ENCODE measurements around the gene ST7. TPM values are rescaled to one million over a fixed set of nuclear protein-coding genes. Genes with fewer than 3 reads are reported as not detected.

Gene ST7
- total RNA-seq, 1 experiment from 2014 or later: 12.9 TPM

- H2BK12ac ChIP-seq (ENCODE audit: insufficient read length, low read depth, low read length): no peak overlapping the region
- H3K36me3 Mint-ChIP-seq (ENCODE audit: insufficient read depth in 1 of 3, low read depth in 3 of 3): no peaks in the 10 kb centered on the region
- no peak overlapping the region for H3T11ph ChIP-seq (ENCODE audit: low read length)
Observed at GRCh38 chr7:117271566-117271965, 318.3 kb downstream of the ST7 start.

More at GRCh38 chr7:117271566-117271965, 318.3 kb downstream of the ST7 start:
- no peak overlapping the region for H3K14ac ChIP-seq (ENCODE audit: insufficient read depth, low read length)
- Mint-ChIP-seq H3K9me3 (no peaks in the 10 kb centered on the region), H3K4me1 (0 out of 4 replicates have a peak, but pooled peaks cover 0 to 5% of the 10 kb centered on the region in 2 experiments), H3K4me3 (no peak overlapping the region), H3K27ac (no peak overlapping the region; a peak in 1 of 7 replicates), H3K27me3 (ENCODE audit: low read depth) (no peaks in the 10 kb centered on the region; the same call in 1 of the 2 replicates)
- H2AK5ac ChIP-seq (ENCODE audit: insufficient read length, low read length): no peak overlapping the region
- TF ChIP-seq CTCF (conservative IDR thresholded peaks at IDR 0.05): no peak
- H4K20me1 ChIP-seq (ENCODE audit: control insufficient read depth, insufficient read depth, insufficient read length): no peaks in the 10 kb centered on the region
- H4K91ac ChIP-seq (ENCODE audit: insufficient read length, low read depth, low read length): no peak overlapping the region
- H3K79me2 ChIP-seq (ENCODE audit: insufficient read depth, low read length): no peaks in the 10 kb centered on the region
- H3K27ac ChIP-seq (ENCODE audit: insufficient read length, low read depth, low read length): no peak overlapping the region
- no peak overlapping the region for H2BK120ac ChIP-seq (ENCODE audit: low read depth, low read length, poor library complexity, severe bottlenecking)
- H3K4ac ChIP-seq (ENCODE audit: low read depth, low read length): no peak overlapping the region
- H3K4me1 ChIP-seq (ENCODE audit: insufficient read depth, low read length): no peaks in the 10 kb centered on the region
- H3K18ac ChIP-seq (ENCODE audit: insufficient read length, low read depth, low read length): no peak overlapping the region
- H3K79me1 ChIP-seq (ENCODE audit: insufficient read depth, low read depth, low read length, poor library complexity, severe bottlenecking): no peaks in the 10 kb centered on the region
- no peak overlapping the region for H3K4me2 ChIP-seq (ENCODE audit: insufficient read depth, insufficient read length, low read length)
- H2BK15ac ChIP-seq (ENCODE audit: low read depth, low read length): no peak overlapping the region
- H3K9ac ChIP-seq (ENCODE audit: extremely low read depth, insufficient read length, low read length): no peak overlapping the region
- H2AFZ ChIP-seq (ENCODE audit: low read length): no peak overlapping the region
- no peak overlapping the region for H2BK5ac ChIP-seq (ENCODE audit: insufficient read length, low read length)
- H3K56ac ChIP-seq (ENCODE audit: insufficient read length, low read depth, low read length): no peak overlapping the region
- H4K5ac ChIP-seq (ENCODE audit: insufficient read length, low read depth, low read length): no peak overlapping the region
- H3K23me2 ChIP-seq (ENCODE audit: insufficient read length, low read depth, low read length, poor library complexity, severe bottlenecking): no peaks in the 10 kb centered on the region
- H2BK20ac ChIP-seq (ENCODE audit: low read depth, low read length, poor library complexity, severe bottlenecking): no peak overlapping the region
- H3K23ac ChIP-seq (ENCODE audit: insufficient read length, low read depth, low read length): no peak overlapping the region
- no peaks in the 10 kb centered on the region for H3K27me3 ChIP-seq (ENCODE audit: insufficient read depth, low read length)
- no peaks in the 10 kb centered on the region for H3K9me3 ChIP-seq (ENCODE audit: control insufficient read depth, low read depth, low read length)
- H4K8ac ChIP-seq (replicated peaks; ENCODE audit: insufficient read length, low read depth, low read length): no peak overlapping the region
- WGBS (ENCODE audit: extremely low coverage, insufficient read length, low lambda C conversion rate): no CpG with 5 or more reads among the region's 3 CpGs
- DNase-seq: no peak
